D721Med (cell line): ENCODE data around the gene ATP8B2.
"Not testable (repeated sequence)": the region's sequence is repeated elsewhere in the genome, so short reads cannot be mapped to it uniquely, and the experiment has no call there.

Experiments used
- DNase-seq: peaks from one replicate; pipeline ENCODE4 v3.0.0; 2011; ENCODE audit warnings: low spot score; ENCODE audit not compliant: insufficient read length
- FAIRE-seq: peaks from 2 replicates; lab custom pipeline; 2011; peaks lifted over from hg19 to GRCh38; lab: Jason Lieb, UNC
- CTCF ChIP-seq: IDR thresholded peaks from 2 replicates; pipeline ENCODE4 v1.5.1; 2012; ENCODE audit warnings: mild to moderate bottlenecking, control low read depth; ENCODE audit not compliant: insufficient read depth; ENCODE audit errors: missing control alignments

The ATP8B2 gene

GRCh38 chr1:154304664-154305337 lies 20.5 kb upstream of the ATP8B2 start:
- DNase-seq = no peak
- TF ChIP-seq CTCF = no peak
- no peak for FAIRE-seq

GRCh38 chr1:154306151-154306550 lies 19.2 kb upstream of the ATP8B2 start:
- FAIRE-seq (no peak), DNase-seq (no peak)
- no peak for TF ChIP-seq CTCF

- not testable (repeated sequence) for FAIRE-seq
Measured at GRCh38 chr1:154307670-154308270, 17.6 kb upstream of the ATP8B2 start.

DNA sequence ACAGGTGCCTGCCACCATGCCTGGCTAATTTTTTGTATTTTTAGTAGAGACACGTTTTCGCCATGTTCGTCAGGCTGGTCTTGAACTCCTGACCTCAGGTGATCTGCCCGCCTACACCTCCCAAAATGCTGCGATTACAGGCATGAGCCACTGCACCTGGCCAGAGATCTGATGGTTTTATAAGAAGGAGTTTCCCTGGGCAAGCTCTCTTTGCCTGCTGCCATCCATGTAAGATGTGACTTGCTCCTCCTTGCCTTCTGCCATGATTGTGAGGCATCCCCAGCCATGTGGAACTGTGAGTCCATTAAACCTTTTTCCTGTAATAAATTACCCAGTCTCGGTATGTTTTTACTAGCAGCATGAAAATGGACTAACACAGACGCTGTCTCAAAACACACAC lies 16.2 kb upstream of the ATP8B2 start:
- FAIRE-seq = not testable (repeated sequence)

More at GRCh38 chr1:154307670-154308270, 17.6 kb upstream of the ATP8B2 start:
- not testable (repeated sequence) for DNase-seq

GRCh38 chr1:154312229-154313065 lies 12.9 kb upstream of the ATP8B2 start:
- DNase-seq, FAIRE-seq: not testable (repeated sequence)

More for the DNA sequence above, 16.2 kb upstream of the ATP8B2 start:
- not testable (repeated sequence) for DNase-seq

GRCh38 chr1:154313066-154313356 lies 12.3 kb upstream of the ATP8B2 start:
- no peak for TF ChIP-seq CTCF
- FAIRE-seq = no peak
- DNase-seq = no peak

DNA sequence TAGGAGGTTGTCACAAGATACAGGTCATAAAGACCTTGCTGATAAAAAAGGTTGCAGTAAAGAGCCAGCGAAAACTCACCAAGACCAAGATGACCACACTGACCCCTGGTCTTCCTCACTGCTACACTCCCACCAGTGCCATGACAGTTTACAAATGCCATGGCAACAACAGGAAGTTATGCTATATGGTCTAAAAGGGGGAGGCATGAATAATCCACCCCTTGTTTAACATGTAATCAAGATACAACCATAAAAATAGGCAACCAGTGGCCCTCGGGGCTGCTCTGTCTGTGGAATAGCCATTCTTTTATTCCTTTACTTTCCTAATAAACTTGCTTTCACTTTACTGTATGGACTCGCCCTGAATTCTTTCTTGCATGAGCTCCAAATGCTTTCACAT lies 11.1 kb upstream of the ATP8B2 start:
- not testable (repeated sequence) for DNase-seq, FAIRE-seq

DNA sequence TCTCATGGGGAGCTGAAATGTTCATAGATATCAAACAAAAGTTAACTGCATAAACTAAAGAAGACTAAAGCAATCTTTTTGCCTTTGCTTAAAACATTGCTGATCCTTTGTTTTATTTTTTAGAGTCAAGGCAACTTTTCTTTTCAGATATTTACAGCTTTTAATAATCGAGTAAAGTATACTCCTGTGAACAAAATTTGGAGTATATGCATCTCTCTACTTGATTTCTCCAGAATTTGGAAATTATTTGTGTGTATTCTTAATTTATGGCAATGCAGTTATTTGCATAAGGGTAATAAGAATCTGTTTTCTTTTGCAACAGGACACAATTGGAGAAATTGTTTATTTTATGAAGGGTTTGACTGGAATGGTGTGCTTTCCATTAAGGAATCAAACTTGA lies 8.6 kb upstream of the ATP8B2 start:
- FAIRE-seq = no peak
- DNase-seq = no peak
- TF ChIP-seq CTCF = no peak

DNA sequence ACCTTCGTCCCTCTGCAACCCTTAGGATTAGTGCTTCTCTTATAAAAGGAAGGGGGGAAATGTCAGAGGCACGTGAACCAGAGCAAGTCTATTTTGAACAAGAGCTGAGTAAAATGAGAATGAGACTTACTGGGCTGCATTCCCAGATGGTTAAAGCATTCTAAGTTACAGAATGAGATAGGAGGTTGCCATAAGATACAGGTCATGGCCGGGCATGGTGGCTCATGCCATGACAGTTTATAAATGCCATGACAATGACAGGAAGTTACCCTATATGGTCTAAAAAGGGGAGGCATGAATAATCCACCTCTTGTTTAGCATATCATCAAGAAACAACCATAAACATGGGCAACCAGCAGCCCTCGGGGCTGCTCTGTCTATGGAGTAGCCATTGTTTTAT lies 6.9 kb upstream of the ATP8B2 start:
- DNase-seq (no peak), FAIRE-seq (no peak)
- TF ChIP-seq CTCF = no peak
